ENCODE measurements around the gene HECW1.

- TF ChIP-seq POLR2AphosphoS5 (IDR thresholded peaks at IDR 0.05) (no peak), CTCF (IDR thresholded peaks at IDR 0.05) (no peak)
These were observed 136.1 kb downstream of the HECW1 start for GRCh38 chr7:43248553-43248952.

Data from breast epithelium (tissue), 3 donors.